Measurements from ENCODE around the gene PRELID3B. TPM values are rescaled to one million over a fixed set of nuclear protein-coding genes. Genes with fewer than 3 reads are reported as not detected.

PRELID3B gene
- total RNA-seq, 2 experiments from 2014 or later = 55.8 to 59.1 TPM

DNA sequence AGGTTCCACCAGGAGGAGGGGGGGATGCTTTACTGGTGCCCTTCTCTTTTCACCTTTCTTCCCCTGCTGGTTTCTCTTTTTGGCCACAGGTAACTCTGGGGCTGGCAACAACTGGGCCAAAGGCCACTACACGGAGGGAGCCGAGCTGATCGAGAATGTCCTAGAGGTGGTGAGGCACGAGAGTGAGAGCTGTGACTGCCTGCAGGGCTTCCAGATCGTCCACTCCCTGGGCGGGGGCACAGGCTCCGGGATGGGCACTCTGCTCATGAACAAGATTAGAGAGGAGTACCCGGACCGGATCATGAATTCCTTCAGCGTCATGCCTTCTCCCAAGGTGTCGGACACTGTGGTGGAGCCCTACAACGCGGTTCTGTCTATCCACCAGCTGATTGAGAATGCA lies 19.0 kb downstream of the PRELID3B start:
- H3K4me1 Mint-ChIP-seq (ENCODE audit: low read depth) = peaks cover 36% of the 10 kb centered on the region
- Histone ChIP-seq H3K27me3 (ENCODE audit: control insufficient read depth in 1 of 2, insufficient read depth in 2 of 2, low read length in 2 of 2) (no peaks in the 10 kb centered on the region), H3K27ac (ENCODE audit: low read depth in 1 of 2, low read length in 2 of 2) (no peak overlapping the region), H3K4me1 (ENCODE audit: insufficient read depth, low read length) (peaks cover 12% of the 10 kb centered on the region), H3K9me3 (ENCODE audit: control insufficient read depth in 1 of 2, insufficient read depth in 1 of 2, low read length in 2 of 2) (no peaks in the 10 kb centered on the region), H3K36me3 (ENCODE audit: insufficient read depth, low read length) (peaks cover 60% of the 10 kb centered on the region), H3K4me3 (ENCODE audit: low read length) (no peak overlapping the region)
- TF ChIP-seq CTCF (IDR thresholded peaks at IDR 0.05) = no peak
- no peak for DNase-seq
- ChIA-PET POLR2A (interaction anchor here (1.3 kb wide), 1 partner anchor 9 kb away, joined by 4 read pairs; no protein-coding TSS in a partner anchor), CTCF (no interaction called here)
- H3K4me3 Mint-ChIP-seq = no peak overlapping the region
- peaks cover 64% of the 10 kb centered on the region for H3K36me3 Mint-ChIP-seq (ENCODE audit: low read depth)
- H3K27me3 Mint-ChIP-seq = no peaks in the 10 kb centered on the region
- no peak for ATAC-seq (ENCODE audit: poor library complexity)
- intact Hi-C loops (cut with DNase I, micrococcal nuclease) = no loop called here
- H3K9me3 Mint-ChIP-seq = no peaks in the 10 kb centered on the region
- no peak overlapping the region for H3K27ac Mint-ChIP-seq

DNA sequence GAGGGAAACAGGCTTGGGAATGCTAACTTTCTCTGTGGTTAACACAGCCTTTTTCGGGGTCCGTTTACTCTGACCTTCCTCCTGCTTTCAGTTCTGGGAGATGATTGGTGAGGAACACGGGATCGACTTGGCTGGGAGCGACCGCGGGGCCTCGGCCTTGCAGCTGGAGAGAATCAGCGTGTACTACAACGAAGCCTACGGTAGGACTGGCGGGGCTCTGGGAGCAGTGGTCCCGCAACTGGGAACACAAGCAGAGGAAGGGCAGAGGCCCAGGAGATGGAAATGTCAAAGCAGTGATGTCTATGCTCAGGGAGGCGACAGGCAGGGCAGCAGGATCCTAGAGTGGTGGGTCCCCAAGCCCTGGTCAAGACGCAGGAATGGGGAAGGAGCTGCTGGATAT lies 19.8 kb downstream of the PRELID3B start:
- CTCF ChIA-PET = no interaction called here
- H3K27me3 ChIP-seq (ENCODE audit: control insufficient read depth in 1 of 2, insufficient read depth in 2 of 2, low read length in 2 of 2) = no peaks in the 10 kb centered on the region
- H3K36me3 ChIP-seq (ENCODE audit: insufficient read depth, low read length) = peaks cover 53% of the 10 kb centered on the region
- peaks cover 56% of the 10 kb centered on the region for H3K36me3 Mint-ChIP-seq (ENCODE audit: low read depth)
- H3K9me3 ChIP-seq (ENCODE audit: control insufficient read depth in 1 of 2, insufficient read depth in 1 of 2, low read length in 2 of 2) = no peaks in the 10 kb centered on the region
- H3K4me3 ChIP-seq (ENCODE audit: low read length) = no peak overlapping the region
- no peaks in the 10 kb centered on the region for H3K9me3 Mint-ChIP-seq
- TF ChIP-seq CTCF (IDR thresholded peaks at IDR 0.05) = no peak
- no peak overlapping the region for H3K27ac ChIP-seq (ENCODE audit: low read depth in 1 of 2, low read length in 2 of 2)
- H3K4me3 Mint-ChIP-seq = no peak overlapping the region
- H3K27me3 Mint-ChIP-seq = no peaks in the 10 kb centered on the region
- peaks cover 30% of the 10 kb centered on the region for H3K4me1 Mint-ChIP-seq (ENCODE audit: low read depth)
- ATAC-seq (ENCODE audit: poor library complexity) (no peak), DNase-seq (no peak)
- no peak overlapping the region for H3K27ac Mint-ChIP-seq
- H3K4me1 ChIP-seq (ENCODE audit: insufficient read depth, low read length) = peaks cover 10% of the 10 kb centered on the region
- POLR2A ChIA-PET = interaction anchor here (1.3 to 1.6 kb wide), 2 partner anchors 10 kb away, joined by 3 to 4 read pairs; partner anchors contain the start of gene ATP5F1E
- intact Hi-C loops (cut with DNase I, micrococcal nuclease) = no loop called here

DNA sequence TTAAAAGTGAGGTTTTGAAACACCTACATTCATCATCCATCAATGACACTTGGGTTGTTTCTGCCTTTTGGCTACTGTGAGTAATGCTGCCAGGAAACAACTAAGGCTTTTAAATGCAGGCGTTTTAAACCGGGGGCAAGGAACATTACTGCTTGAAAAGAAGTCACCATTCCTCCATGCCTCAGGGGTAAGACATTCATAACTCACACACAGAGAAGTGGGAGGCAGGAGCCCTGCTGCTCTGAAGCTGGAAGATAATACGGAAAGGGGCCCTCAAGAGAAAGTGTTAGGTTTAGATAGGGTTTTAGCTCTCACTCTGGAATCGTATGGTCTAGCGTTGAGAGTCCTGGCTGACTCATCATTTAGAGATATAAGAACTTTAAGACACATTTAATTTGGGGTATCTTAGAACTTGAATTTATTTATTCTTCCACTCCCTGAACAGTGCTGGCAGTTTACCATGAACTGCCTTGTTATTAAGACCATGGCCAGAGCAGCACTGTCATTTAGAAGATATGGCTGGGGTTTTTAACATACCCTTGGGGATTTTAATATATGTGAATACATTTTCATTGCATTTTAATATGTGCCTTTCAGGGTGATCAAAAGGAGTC lies 21.5 kb downstream of the PRELID3B start:
- H3K36me3 ChIP-seq (ENCODE audit: insufficient read depth, low read length) = peaks cover 36% of the 10 kb centered on the region
- no peak for ATAC-seq (ENCODE audit: poor library complexity)
- peaks cover 16% of the 10 kb centered on the region for H3K4me1 ChIP-seq (ENCODE audit: insufficient read depth, low read length)
- Mint-ChIP-seq H3K4me3 (no peak overlapping the region), H3K9me3 (no peaks in the 10 kb centered on the region), H3K36me3 (ENCODE audit: low read depth) (peaks cover 39% of the 10 kb centered on the region), H3K27me3 (no peaks in the 10 kb centered on the region), H3K27ac (no peak overlapping the region), H3K4me1 (ENCODE audit: low read depth) (peaks cover 30% of the 10 kb centered on the region)
- no peak for DNase-seq
- intact Hi-C loops (cut with DNase I, micrococcal nuclease) = no loop called here
- no peaks in the 10 kb centered on the region for H3K9me3 ChIP-seq (ENCODE audit: control insufficient read depth in 1 of 2, insufficient read depth in 1 of 2, low read length in 2 of 2)
- ChIA-PET POLR2A (interaction anchor here (1.6 kb wide), 1 partner anchor 11 kb away, joined by 3 read pairs; the partner anchor contains the start of gene ATP5F1E), CTCF (no interaction called here)
- H3K27me3 ChIP-seq (ENCODE audit: control insufficient read depth in 1 of 2, insufficient read depth in 2 of 2, low read length in 2 of 2) = no peaks in the 10 kb centered on the region
- H3K4me3 ChIP-seq (ENCODE audit: low read length) = no peak overlapping the region
- H3K27ac ChIP-seq (ENCODE audit: low read depth in 1 of 2, low read length in 2 of 2) = no peak overlapping the region
- no peak for TF ChIP-seq CTCF (IDR thresholded peaks at IDR 0.05)

All from CD4-positive, alpha-beta T cell (primary cell).